NCI-H345 treated with DMSO at 0.1 percent for 48 hours (cell line): Measurements from ENCODE around the gene C20orf144.

ENCODE experiments used
- DNase-seq: peaks from one replicate; lab custom pipeline; 2025; ENCODE audit not compliant: unreplicated experiment; lab: John Stamatoyannopoulos, UW

The C20orf144 gene

GRCh38 chr20:33676121-33676520, 14.0 kb downstream of the C20orf144 start:
- DNase-seq: no peak

- no peak for DNase-seq
Observed at GRCh38 chr20:33676652-33677645, 14.8 kb downstream of the C20orf144 start.

GRCh38 chr20:33677991-33678702, 16.0 kb downstream of the C20orf144 start:
- DNase-seq: no peak

GRCh38 chr20:33679758-33680485, 17.8 kb downstream of the C20orf144 start:
- no peak for DNase-seq

GRCh38 chr20:33680686-33681085, 18.6 kb downstream of the C20orf144 start:
- DNase-seq: no peak

- DNase-seq: no peak
Observed at GRCh38 chr20:33681288-33681687, 19.2 kb downstream of the C20orf144 start.

- DNase-seq: peak; percentile 70
Observed at GRCh38 chr20:33681728-33682353, 19.7 kb downstream of the C20orf144 start.

- peak; percentile 76 for DNase-seq
Observed at GRCh38 chr20:33684533-33685327, 22.6 kb downstream of the C20orf144 start.

- DNase-seq: peak; percentile 28
Observed at GRCh38 chr20:33685328-33686099, 23.4 kb downstream of the C20orf144 start.

- DNase-seq: peak; percentile 95
Observed at GRCh38 chr20:33686100-33686983, 24.2 kb downstream of the C20orf144 start, which contains the start of gene E2F1. TSS of gene E2F1 (minus strand) at chr20:33686385. CDS start at chr20:33686264, 121 bp downstream.

- no peak for DNase-seq
Observed at GRCh38 chr20:33686984-33687366, 24.8 kb downstream of the C20orf144 start.

- DNase-seq: no peak
Observed at GRCh38 chr20:33687370-33687915, 25.3 kb downstream of the C20orf144 start.

GRCh38 chr20:33687993-33688937, 26.1 kb downstream of the C20orf144 start:
- DNase-seq: no peak

GRCh38 chr20:33688938-33689424, 26.9 kb downstream of the C20orf144 start:
- no peak for DNase-seq

- DNase-seq: no peak
Observed at GRCh38 chr20:33689493-33689892, 27.4 kb downstream of the C20orf144 start.

GRCh38 chr20:33689973-33690372, 27.8 kb downstream of the C20orf144 start:
- DNase-seq: no peak

GRCh38 chr20:33693289-33693688, 31.2 kb downstream of the C20orf144 start:
- DNase-seq: peak; percentile 34
